ENCODE measurements around the gene MTUS2.

DNA sequence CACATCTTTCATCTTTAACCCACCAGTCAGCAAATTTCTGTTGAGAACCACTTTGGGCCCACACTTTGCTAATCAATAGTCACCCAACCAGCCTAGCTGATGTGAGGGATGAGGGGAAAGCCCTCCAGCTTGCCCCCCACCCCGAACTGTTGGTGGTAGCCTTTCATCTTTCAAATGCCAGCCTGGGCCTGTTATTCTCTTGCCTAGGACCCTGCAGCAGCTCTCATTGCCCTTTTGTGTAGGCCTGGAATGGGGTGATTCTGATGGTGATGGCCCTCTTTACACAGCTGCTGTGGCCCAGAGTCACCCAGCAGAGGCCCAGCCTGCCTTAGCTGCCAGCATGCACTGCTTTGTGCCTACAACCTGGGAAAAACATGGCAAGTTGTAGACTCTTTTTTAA is 480.9 kb downstream of the MTUS2 start:
- TF ChIP-seq, protein P1, sequence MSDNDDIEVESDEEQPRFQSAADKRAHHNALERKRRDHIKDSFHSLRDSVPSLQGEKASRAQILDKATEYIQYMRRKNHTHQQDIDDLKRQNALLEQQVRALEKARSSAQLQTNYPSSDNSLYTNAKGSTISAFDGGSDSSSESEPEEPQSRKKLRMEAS (IDR thresholded peaks at IDR 0.05), result no peak
- TF ChIP-seq MAZ (IDR thresholded peaks at IDR 0.05; ENCODE audit: borderline replicate concordance, low read depth, low read length), result no peak
- no peak for TF ChIP-seq POLR2A (IDR thresholded peaks at IDR 0.05; ENCODE audit: low read length)
- no peak for TF ChIP-seq REST (IDR thresholded peaks at IDR 0.05)
- TF ChIP-seq CHD2 (IDR thresholded peaks at IDR 0.05; ENCODE audit: low read length, partially characterized antibody), result no peak
- no peak for TF ChIP-seq TP53 (CRISPR knock-in tag; IDR thresholded peaks at IDR 0.05)
- TF ChIP-seq CTCF (IDR thresholded peaks at IDR 0.05), result no peak
